DMS 273 (cell line): ENCODE results near the gene RBM33.
"Not testable (repeated sequence)": the region's sequence is repeated elsewhere in the genome, so short reads cannot be mapped to it uniquely, and the experiment has no call there.

Experiments used
- DNase-seq: peaks from one replicate; lab custom pipeline; 2025; ENCODE audit not compliant: unreplicated experiment; lab: John Stamatoyannopoulos, UW

RBM33 gene

GRCh38 chr7:155644178-155644970, at the start of gene RBM33:
Gene RBM33 (plus strand): TSS chr7:155644661. CDS start chr7:155644877, 216 bp downstream.
- DNase-seq = peak; percentile 95

- peak; percentile 24 for DNase-seq
These were observed 49.5 kb upstream of the RBM33 start for GRCh38 chr7:155594961-155595366.

GRCh38 chr7:155597753-155598140, 46.7 kb upstream of the RBM33 start:
- DNase-seq = no peak

- peak; percentile 95 for DNase-seq
These were observed 45.7 kb upstream of the RBM33 start for GRCh38 chr7:155598810-155599210.

- DNase-seq = no peak
These were observed 42.3 kb upstream of the RBM33 start for GRCh38 chr7:155602156-155602555.

GRCh38 chr7:155602750-155603149, 41.7 kb upstream of the RBM33 start:
- no peak for DNase-seq

GRCh38 chr7:155603205-155603857, 41.1 kb upstream of the RBM33 start:
- DNase-seq = no peak

- DNase-seq = no peak
These were observed 40.5 kb upstream of the RBM33 start for GRCh38 chr7:155603858-155604503.

GRCh38 chr7:155604504-155604997, 39.9 kb upstream of the RBM33 start:
- DNase-seq = no peak

GRCh38 chr7:155609185-155609584, 35.3 kb upstream of the RBM33 start:
- no peak for DNase-seq

GRCh38 chr7:155610633-155611193, 33.7 kb upstream of the RBM33 start:
- DNase-seq = no peak

- DNase-seq = no peak
These were observed 32.5 kb upstream of the RBM33 start for GRCh38 chr7:155611808-155612447.

GRCh38 chr7:155612658-155613057, 31.8 kb upstream of the RBM33 start:
- DNase-seq = no peak

- DNase-seq = not testable (repeated sequence)
These were observed 29.4 kb upstream of the RBM33 start for GRCh38 chr7:155615085-155615484.

- no peak for DNase-seq
These were observed 25.5 kb upstream of the RBM33 start for GRCh38 chr7:155618708-155619633.

- DNase-seq = no peak
These were observed 24.7 kb upstream of the RBM33 start for GRCh38 chr7:155619634-155620271.

GRCh38 chr7:155620497-155620896, 24.0 kb upstream of the RBM33 start:
- no peak for DNase-seq

GRCh38 chr7:155621418-155621980, 23.0 kb upstream of the RBM33 start:
- no peak for DNase-seq

GRCh38 chr7:155624412-155624811, 20.0 kb upstream of the RBM33 start:
- no peak for DNase-seq
